Measurements from ENCODE around the gene CRLF2. TPM values are rescaled to one million over a fixed set of nuclear protein-coding genes. Genes with fewer than 3 reads are reported as not detected.
"Not testable (repeated sequence)": the region's sequence is repeated elsewhere in the genome, so short reads cannot be mapped to it uniquely, and the experiment has no call there.

The CRLF2 gene
- total and polyA plus RNA-seq, 2 donors from 2014 or later: 1.6 TPM; not detected in 1

- Histone ChIP-seq H3K36me3 (ENCODE audit: control insufficient read depth in 2 of 3, insufficient read depth in 3 of 3, low read length in 3 of 3) (no peaks in the 10 kb centered on the region), H3K9me3 (ENCODE audit: control insufficient read depth in 2 of 3, insufficient read depth in 1 of 3, low read length in 3 of 3) (no peaks in the 10 kb centered on the region), H3K27me3 (ENCODE audit: control insufficient read depth, insufficient read depth, low read length) (no peaks in the 10 kb centered on the region), H3K4me3 (ENCODE audit: low read length in 3 of 3) (no peak overlapping the region), H3K9ac (ENCODE audit: low read length in 3 of 3) (no peak overlapping the region), H3K27ac (ENCODE audit: low read depth in 2 of 2, low read length in 2 of 2) (no peak overlapping the region), H3K4me1 (ENCODE audit: control insufficient read depth in 2 of 3, insufficient read depth in 2 of 3, low read depth in 1 of 3, low read length in 3 of 3) (no peaks in the 10 kb centered on the region)
- intact Hi-C loops (cut with DNase I): no loop called here
- DNase-seq: no peak
- FAIRE-seq: no peak
- no peak for TF ChIP-seq CTCF (IDR thresholded peaks at IDR 0.05; ENCODE audit: borderline replicate concordance, extremely low read depth, insufficient read depth)
Observed at GRCh38 chrX:1231850-1232465, 19.5 kb upstream of the CRLF2 start.

- H3K36me3 ChIP-seq (ENCODE audit: control insufficient read depth in 2 of 3, insufficient read depth in 3 of 3, low read length in 3 of 3); H3K27ac ChIP-seq (ENCODE audit: low read depth in 2 of 2, low read length in 2 of 2); intact Hi-C loops (cut with DNase I); H3K9me3 ChIP-seq (ENCODE audit: control insufficient read depth in 2 of 3, insufficient read depth in 1 of 3, low read length in 3 of 3); H3K4me1 ChIP-seq (ENCODE audit: control insufficient read depth in 2 of 3, insufficient read depth in 2 of 3, low read depth in 1 of 3, low read length in 3 of 3); H3K4me3 ChIP-seq (ENCODE audit: low read length in 3 of 3); H3K27me3 ChIP-seq (ENCODE audit: control insufficient read depth, insufficient read depth, low read length); FAIRE-seq; DNase-seq; H3K9ac ChIP-seq (ENCODE audit: low read length in 3 of 3): not testable (repeated sequence)
Observed at GRCh38 chrX:1228101-1228500, 15.7 kb upstream of the CRLF2 start.

GRCh38 chrX:1226249-1226648 lies 13.8 kb upstream of the CRLF2 start:
- Histone ChIP-seq H3K27ac (ENCODE audit: low read depth in 2 of 2, low read length in 2 of 2) (no peak overlapping the region), H3K36me3 (ENCODE audit: control insufficient read depth in 2 of 3, insufficient read depth in 3 of 3, low read length in 3 of 3) (no peaks in the 10 kb centered on the region), H3K4me3 (ENCODE audit: low read length in 3 of 3) (no peak overlapping the region), H3K9me3 (ENCODE audit: control insufficient read depth in 2 of 3, insufficient read depth in 1 of 3, low read length in 3 of 3) (peaks cover 0 to 4% (median 0%) of the 10 kb centered on the region in 3 donors), H3K9ac (ENCODE audit: low read length in 3 of 3) (no peak overlapping the region), H3K27me3 (ENCODE audit: control insufficient read depth, insufficient read depth, low read length) (no peaks in the 10 kb centered on the region), H3K4me1 (ENCODE audit: control insufficient read depth in 2 of 3, insufficient read depth in 2 of 3, low read depth in 1 of 3, low read length in 3 of 3) (no peaks in the 10 kb centered on the region)
- intact Hi-C loops (cut with DNase I): no loop called here
- FAIRE-seq (no peak), DNase-seq (no peak)
- TF ChIP-seq CTCF (IDR thresholded peaks at IDR 0.05; ENCODE audit: borderline replicate concordance, extremely low read depth, insufficient read depth): no peak

GRCh38 chrX:1224954-1225353 lies 12.5 kb upstream of the CRLF2 start:
- H3K4me3 ChIP-seq (ENCODE audit: low read length in 3 of 3): no peak overlapping the region
- H3K27ac ChIP-seq (ENCODE audit: low read depth in 2 of 2, low read length in 2 of 2): no peak overlapping the region
- intact Hi-C loops (cut with DNase I): no loop called here
- H3K27me3 ChIP-seq (ENCODE audit: control insufficient read depth, insufficient read depth, low read length): no peaks in the 10 kb centered on the region
- FAIRE-seq (no peak), DNase-seq (no peak)
- H3K4me1 ChIP-seq (ENCODE audit: control insufficient read depth in 2 of 3, insufficient read depth in 2 of 3, low read depth in 1 of 3, low read length in 3 of 3): no peaks in the 10 kb centered on the region
- no peaks in the 10 kb centered on the region for H3K36me3 ChIP-seq (ENCODE audit: control insufficient read depth in 2 of 3, insufficient read depth in 3 of 3, low read length in 3 of 3)
- peaks cover 0 to 4% (median 0%) of the 10 kb centered on the region in 3 donors for H3K9me3 ChIP-seq (ENCODE audit: control insufficient read depth in 2 of 3, insufficient read depth in 1 of 3, low read length in 3 of 3)
- no peak for TF ChIP-seq CTCF (IDR thresholded peaks at IDR 0.05; ENCODE audit: borderline replicate concordance, extremely low read depth, insufficient read depth)
- H3K9ac ChIP-seq (ENCODE audit: low read length in 3 of 3): no peak overlapping the region

All from kidney (tissue), 14 donors.